Superior temporal gyrus (tissue), 1 donor: ENCODE results near the gene MRPL51.
A peak's percentile ranks its signal among the peaks of the same experiment; 100 is the strongest.

Experiments used
- DNase-seq: peaks from one replicate; pipeline ENCODE4 v3.0.0-alpha.2; 2016; ENCODE audit errors: extremely low spot score

The MRPL51 gene

DNA sequence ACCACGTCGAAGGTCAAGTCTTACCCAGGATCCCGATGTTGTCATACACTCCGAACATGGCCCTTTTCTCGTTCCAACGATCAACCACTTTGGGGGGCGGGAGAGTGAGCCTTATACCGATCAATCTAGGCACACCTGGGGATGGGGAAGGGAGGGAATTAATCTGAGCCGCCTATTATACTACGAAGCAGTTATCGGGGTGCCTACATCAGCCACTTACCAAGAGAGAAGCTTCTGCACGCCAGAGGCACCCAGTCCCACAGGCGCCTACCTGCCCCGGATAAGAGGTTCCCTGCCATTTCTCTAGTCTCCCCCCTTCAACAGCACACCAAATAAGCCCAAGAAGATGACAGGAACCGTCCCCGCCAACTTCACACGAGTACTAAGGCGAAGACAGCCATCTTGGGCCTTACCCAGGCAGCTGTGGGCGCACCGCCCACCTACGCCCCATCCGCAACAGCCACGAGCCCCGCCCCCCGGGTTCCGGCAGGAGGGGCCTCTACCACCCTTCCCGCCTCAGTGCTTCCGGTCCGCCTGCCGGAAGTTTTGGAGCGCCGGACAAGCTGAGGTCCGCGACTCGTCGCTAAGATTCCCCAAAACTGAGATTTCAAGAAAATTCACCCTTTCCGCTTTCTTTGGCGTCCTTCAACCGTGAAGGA, at the start of gene MRPL51:
Gene MRPL51, minus strand, starts transcription at position 425 of the 659 bp plus-strand sequence. Its CDS starts 126 bp downstream, at position 299.
- DNase-seq = peak; percentile 97

DNA sequence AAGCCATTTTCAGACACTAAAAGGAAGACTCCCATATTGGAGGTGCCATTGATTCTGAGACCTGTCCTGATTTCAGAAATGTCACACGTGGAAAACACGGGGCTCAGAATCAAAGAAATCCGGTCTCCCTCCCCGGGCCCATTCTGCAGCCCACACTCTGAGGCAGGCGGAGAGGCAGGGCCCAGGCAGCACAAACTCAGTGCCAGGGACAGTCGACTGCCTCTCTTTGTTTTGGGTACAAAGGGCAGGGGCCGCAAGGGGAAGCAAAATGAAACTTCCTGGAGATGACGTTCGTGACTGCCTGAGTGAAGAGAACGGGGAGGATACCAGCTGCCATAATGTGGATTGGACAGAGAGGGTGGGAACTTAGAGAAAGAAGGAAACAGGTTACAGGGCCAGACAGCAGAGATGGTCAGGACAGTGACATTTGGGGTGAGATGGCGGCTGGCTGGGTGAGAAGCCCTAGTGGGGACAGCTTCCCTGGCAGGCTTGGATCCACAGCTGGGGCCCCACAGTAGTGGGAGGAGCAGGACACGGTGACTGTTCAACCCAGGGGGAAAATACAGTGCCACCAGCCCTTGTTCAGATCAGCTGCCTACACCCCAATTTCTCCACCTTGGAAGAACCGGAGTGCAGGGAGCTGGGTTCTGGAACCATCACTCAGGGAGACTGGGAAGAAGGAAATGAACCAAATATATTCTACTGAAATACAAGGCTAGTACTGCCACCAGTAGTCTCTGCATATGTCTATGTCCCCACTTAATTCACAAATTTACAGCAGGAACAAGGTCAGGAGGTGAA, 49.3 kb upstream of the MRPL51 start:
- DNase-seq = no peak

DNA sequence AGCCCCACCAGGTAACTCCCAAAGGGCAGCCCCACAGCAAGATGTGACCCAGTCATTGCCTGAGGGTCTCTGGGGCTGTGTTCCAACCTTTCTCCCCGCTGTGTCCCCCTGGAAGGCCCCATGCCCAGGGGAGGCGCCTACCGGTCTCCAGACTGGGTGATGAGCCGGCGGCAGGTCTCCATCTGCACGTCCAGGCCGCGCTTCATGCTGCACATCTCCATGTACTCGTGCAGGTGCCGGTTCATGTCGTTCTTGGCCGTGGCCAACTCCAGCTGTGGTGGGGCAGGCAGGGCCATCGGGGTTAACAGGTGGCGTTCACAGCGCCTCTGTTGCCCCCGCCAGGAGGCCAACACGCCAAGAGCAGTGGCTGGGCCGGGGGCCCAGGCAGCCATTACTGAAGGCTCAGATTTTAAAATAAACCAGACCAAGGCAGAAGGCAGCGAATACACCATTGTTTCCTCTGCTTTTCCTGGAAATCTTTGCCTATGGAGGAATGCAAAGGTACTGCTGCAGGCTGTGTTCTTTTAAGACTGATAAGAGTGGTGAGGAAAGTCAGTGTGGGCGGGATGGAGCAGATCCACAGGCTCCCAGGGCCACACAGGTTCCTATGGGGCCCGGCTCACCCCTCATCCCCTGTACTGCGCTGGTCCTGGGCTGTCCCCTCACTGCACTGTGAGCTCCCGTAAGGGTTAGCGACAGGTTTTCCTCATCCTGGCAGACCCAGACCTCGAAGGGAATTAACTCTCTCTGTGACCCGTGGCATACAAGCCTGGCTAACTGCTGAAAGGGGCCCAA, 48.5 kb upstream of the MRPL51 start:
- no peak for DNase-seq

DNA sequence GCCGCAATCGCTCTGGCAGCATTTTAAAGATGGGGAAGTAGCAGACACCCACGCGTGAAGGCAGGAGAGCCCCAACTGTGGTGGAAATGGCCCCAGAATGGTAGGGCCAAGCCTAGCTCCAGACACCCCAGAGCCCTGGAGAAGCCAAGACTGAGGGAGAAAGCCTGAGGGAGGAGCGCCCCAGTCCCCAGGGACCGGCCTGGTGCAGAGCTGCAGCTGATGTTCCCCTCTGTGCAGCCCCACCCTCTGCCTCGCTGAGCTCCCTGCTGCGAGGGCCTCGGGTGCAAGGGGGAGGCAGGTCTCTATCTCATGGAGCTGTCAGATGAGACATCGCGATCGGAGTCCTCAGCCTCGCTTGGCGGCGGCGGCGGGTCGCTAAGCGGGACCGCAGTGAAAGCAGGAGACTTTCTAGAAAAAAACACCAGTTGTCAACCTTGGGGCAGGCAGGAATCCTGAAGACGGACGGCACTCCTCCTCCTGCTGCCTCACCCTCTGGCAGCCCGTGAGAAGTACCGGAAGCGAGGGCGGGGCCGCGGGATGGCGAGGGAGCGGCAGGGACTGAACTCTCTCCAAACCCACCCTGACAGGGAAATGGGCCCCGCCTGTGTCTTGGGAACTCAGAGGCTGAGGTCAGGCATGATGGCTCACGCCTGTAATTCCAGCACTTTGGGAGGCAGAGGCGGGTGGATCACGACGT, 47.3 kb upstream of the MRPL51 start:
- no peak for DNase-seq

DNA sequence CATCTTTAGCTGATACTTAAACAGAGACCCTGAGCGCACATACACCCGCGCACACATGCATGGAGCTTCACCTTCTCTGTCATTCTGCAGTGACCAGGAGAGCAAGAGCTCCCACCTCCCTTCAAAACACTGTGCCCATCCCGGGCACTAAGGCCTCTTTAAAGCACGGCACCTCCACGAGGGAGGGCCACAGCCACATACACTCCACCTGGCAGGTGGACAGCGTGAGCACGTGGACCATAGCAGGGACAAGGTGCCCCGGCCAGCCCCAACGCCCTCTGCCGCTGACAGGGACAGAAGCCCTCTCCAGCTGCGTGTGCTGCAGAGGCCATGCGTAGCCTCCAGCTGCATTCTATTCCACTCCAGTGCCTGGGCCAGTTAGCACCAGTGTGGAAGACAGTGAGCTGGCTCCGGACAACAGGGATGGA, 46.7 kb upstream of the MRPL51 start:
- no peak for DNase-seq

DNA sequence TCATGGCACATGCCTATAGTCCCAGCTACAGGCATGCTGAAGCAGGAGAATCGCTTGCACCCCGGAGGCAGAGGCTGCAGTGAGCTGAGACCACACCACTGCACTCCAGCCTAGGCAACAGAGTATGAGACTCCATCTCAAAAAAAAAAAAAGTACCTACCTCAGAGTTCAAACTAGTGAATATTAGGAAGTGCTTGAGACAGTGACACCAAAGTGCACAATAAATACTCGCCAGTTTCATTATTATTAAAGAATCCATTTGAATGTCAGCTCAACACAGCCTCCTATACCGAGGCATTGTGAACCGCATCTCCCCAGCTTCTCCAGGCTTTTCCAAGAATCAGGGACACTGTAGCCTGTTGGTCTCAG, 46.2 kb upstream of the MRPL51 start:
- DNase-seq = no peak

DNA sequence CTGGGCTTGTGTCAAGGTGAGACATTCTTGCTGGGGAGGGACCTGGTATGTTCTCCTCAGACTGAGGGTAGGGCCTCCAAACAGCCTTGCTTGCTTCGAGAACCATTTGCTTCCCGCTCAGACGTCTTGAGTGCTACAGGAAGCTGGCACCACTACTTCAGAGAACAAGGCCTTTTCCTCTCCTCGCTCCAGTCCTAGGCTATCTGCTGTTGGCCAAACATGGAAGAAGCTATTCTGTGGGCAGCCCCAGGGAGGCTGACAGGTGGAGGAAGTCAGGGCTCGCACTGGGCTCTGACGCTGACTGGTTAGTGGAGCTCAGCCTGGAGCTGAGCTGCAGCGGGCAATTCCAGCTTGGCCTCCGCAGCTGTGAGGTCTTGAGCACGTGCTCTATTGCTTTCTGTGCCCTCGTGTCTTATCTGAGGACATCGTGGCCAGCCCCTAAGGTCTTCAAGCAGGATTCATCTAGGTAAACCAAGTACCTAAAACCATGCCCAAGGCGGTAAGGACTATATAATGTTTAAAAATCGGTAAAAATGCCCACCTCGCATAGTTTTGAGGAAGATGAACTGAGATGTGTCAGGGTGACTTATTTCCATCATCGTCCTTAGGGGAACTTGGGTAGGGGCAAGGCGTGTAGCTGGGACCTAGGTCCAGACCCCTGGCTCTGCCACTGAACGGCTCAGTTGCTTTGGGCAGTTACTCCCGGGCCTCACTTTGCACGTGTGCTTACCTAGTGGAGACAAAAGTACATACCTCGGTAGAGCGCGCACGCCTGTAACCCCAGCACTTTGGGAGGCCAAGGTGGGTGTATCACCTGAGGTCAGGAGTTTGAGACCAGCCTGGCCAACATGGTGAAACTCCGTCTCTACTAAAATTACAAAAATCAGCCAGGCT, 45.6 kb upstream of the MRPL51 start:
- DNase-seq = no peak

DNA sequence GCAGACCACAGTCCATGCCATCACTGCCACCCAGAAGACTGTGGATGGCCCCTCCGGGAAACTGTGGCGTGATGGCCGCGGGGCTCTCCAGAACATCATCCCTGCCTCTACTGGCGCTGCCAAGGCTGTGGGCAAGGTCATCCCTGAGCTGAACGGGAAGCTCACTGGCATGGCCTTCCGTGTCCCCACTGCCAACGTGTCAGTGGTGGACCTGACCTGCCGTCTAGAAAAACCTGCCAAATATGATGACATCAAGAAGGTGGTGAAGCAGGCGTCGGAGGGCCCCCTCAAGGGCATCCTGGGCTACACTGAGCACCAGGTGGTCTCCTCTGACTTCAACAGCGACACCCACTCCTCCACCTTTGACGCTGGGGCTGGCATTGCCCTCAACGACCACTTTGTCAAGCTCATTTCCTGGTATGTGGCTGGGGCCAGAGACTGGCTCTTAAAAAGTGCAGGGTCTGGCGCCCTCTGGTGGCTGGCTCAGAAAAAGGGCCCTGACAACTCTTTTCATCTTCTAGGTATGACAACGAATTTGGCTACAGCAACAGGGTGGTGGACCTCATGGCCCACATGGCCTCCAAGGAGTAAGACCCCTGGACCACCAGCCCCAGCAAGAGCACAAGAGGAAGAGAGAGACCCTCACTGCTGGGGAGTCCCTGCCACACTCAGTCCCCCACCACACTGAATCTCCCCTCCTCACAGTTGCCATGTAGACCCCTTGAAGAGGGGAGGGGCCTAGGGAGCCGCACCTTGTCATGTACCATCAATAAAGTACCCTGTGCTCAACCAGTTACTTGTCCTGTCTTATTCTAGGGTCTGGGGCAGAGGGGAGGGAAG, 44.7 kb upstream of the MRPL51 start:
- peak; percentile 90 for DNase-seq

DNA sequence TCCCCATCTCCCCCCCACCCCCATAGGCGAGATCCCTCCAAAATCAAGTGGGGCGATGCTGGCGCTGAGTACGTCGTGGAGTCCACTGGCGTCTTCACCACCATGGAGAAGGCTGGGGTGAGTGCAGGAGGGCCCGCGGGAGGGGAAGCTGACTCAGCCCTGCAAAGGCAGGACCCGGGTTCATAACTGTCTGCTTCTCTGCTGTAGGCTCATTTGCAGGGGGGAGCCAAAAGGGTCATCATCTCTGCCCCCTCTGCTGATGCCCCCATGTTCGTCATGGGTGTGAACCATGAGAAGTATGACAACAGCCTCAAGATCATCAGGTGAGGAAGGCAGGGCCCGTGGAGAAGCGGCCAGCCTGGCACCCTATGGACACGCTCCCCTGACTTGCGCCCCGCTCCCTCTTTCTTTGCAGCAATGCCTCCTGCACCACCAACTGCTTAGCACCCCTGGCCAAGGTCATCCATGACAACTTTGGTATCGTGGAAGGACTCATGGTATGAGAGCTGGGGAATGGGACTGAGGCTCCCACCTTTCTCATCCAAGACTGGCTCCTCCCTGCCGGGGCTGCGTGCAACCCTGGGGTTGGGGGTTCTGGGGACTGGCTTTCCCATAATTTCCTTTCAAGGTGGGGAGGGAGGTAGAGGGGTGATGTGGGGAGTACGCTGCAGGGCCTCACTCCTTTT, 44.0 kb upstream of the MRPL51 start:
- no peak for DNase-seq

DNA sequence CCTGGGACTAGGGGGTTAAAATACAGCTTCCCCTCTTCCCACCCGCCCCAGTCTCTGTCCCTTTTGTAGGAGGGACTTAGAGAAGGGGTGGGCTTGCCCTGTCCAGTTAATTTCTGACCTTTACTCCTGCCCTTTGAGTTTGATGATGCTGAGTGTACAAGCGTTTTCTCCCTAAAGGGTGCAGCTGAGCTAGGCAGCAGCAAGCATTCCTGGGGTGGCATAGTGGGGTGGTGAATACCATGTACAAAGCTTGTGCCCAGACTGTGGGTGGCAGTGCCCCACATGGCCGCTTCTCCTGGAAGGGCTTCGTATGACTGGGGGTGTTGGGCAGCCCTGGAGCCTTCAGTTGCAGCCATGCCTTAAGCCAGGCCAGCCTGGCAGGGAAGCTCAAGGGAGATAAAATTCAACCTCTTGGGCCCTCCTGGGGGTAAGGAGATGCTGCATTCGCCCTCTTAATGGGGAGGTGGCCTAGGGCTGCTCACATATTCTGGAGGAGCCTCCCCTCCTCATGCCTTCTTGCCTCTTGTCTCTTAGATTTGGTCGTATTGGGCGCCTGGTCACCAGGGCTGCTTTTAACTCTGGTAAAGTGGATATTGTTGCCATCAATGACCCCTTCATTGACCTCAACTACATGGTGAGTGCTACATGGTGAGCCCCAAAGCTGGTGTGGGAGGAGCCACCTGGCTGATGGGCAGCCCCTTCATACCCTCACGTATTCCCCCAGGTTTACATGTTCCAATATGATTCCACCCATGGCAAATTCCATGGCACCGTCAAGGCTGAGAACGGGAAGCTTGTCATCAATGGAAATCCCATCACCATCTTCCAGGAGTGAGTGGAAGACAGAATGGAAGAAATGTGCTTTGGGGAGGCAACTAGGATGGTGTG, 43.1 kb upstream of the MRPL51 start:
- no peak for DNase-seq

DNA sequence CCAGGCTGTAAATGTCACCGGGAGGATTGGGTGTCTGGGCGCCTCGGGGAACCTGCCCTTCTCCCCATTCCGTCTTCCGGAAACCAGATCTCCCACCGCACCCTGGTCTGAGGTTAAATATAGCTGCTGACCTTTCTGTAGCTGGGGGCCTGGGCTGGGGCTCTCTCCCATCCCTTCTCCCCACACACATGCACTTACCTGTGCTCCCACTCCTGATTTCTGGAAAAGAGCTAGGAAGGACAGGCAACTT, 42.6 kb upstream of the MRPL51 start:
- no peak for DNase-seq

DNA sequence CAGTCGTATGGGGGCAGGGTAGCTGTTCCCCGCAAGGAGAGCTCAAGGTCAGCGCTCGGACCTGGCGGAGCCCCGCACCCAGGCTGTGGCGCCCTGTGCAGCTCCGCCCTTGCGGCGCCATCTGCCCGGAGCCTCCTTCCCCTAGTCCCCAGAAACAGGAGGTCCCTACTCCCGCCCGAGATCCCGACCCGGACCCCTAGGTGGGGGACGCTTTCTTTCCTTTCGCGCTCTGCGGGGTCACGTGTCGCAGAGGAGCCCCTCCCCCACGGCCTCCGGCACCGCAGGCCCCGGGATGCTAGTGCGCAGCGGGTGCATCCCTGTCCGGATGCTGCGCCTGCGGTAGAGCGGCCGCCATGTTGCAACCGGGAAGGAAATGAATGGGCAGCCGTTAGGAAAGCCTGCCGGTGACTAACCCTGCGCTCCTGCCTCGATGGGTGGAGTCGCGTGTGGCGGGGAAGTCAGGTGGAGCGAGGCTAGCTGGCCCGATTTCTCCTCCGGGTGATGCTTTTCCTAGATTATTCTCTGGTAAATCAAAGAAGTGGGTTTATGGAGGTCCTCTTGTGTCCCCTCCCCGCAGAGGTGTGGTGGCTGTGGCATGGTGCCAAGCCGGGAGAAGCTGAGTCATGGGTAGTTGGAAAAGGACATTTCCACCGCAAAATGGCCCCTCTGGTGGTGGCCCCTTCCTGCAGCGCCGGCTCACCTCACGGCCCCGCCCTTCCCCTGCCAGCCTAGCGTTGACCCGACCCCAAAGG, 42.1 kb upstream of the MRPL51 start:
- peak; percentile 52 for DNase-seq

DNA sequence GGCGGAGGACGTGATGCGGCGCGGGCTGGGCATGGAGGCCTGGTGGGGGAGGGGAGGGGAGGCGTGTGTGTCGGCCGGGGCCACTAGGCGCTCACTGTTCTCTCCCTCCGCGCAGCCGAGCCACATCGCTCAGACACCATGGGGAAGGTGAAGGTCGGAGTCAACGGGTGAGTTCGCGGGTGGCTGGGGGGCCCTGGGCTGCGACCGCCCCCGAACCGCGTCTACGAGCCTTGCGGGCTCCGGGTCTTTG, 41.6 kb upstream of the MRPL51 start:
- DNase-seq = no peak

DNA sequence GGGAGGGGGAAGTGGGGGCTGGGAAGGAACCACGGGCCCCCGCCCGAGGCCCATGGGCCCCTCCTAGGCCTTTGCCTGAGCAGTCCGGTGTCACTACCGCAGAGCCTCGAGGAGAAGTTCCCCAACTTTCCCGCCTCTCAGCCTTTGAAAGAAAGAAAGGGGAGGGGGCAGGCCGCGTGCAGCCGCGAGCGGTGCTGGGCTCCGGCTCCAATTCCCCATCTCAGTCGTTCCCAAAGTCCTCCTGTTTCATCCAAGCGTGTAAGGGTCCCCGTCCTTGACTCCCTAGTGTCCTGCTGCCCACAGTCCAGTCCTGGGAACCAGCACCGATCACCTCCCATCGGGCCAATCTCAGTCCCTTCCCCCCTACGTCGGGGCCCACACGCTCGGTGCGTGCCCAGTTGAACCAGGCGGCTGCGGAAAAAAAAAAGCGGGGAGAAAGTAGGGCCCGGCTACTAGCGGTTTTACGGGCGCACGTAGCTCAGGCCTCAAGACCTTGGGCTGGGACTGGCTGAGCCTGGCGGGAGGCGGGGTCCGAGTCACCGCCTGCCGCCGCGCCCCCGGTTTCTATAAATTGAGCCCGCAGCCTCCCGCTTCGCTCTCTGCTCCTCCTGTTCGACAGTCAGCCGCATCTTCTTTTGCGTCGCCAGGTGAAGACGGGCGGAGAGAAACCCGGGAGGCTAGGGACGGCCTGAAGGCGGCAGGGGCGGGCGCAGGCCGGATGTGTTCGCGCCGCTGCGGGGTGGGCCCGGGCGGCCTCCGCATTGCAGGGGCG, 41.0 kb upstream of the MRPL51 start, which contains the start of gene GAPDH:
Gene GAPDH, plus strand, starts transcription at position 595 of the 772 bp plus-strand sequence. CDS start 316 bp downstream, outside the sequence.
- peak; percentile 98 for DNase-seq

DNA sequence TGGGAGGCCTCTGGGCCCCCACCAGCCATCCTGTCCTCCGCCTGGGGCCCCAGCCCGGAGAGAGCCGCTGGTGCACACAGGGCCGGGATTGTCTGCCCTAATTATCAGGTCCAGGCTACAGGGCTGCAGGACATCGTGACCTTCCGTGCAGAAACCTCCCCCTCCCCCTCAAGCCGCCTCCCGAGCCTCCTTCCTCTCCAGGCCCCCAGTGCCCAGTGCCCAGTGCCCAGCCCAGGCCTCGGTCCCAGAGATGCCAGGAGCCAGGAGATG, 40.5 kb upstream of the MRPL51 start:
- DNase-seq = no peak

DNA sequence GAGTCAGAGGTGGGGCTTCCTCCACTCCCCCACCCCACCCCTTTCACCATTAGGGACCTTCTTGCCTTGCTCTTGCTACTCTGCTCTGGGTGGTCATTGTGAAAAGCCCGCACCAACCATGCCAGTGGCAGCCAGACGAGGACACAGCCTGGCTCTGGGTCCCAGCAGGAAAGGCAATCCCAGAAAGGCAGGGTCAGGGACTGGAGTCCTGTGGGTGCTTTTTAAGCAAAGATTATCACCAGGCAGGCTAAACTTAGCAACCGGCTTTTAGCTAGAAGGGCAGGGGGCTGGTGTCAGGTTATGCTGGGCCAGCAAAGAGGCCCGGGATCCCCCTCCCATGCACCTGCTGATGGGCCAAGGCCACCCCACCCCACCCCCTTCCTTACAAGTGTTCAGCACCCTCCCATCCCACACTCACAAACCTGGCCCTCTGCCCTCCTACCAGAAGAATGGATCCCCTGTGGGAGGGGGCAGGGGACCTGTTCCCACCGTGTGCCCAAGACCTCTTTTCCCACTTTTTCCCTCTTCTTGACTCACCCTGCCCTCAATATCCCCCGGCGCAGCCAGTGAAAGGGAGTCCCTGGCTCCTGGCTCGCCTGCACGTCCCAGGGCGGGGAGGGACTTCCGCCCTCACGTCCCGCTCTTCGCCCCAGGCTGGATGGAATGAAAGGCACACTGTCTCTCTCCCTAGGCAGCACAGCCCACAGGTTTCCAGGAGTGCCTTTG, 40.0 kb upstream of the MRPL51 start:
- DNase-seq = peak; percentile 80
